Retinal pigment epithelial cell (primary cell): ENCODE results near the gene OR51V1.

Experiments used
- DNase-seq: peaks from one replicate; pipeline ENCODE4 v3.0.0-alpha.2; 2010; ENCODE audit warnings: low read depth
- H3K4me3 ChIP-seq: 2 replicates; pipeline ENCODE4 v1.5.1; 2011; ENCODE audit warnings: mild to moderate bottlenecking, low read length, control low read depth, moderate library complexity
- TF ChIP-seq, protein P1 (sequence below): conservative IDR thresholded peaks from 2 replicates; pipeline ENCODE4 v1.5.1; 2011; ENCODE audit warnings: low read depth, low read length, control low read depth, inconsistent platforms

OR51V1 gene

DNA sequence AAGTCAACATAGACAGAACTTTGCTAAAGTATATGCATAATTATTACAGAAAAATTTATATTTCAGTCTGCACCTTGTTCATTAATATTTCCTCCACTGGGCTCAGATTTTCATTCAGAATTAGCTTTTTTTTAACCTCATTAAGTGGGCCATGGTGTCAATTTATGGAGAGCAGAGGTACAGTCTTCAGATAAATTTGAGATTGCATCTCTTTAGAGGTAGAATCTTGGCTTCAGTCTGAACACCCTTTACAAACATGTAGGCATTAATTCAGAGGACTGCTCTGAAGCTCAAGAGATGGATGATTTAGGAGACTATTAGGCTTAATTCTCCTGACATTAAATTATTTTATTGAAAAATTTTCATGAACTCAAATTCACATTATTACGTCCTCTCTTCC is 29.8 kb upstream of the OR51V1 start:
- TF ChIP-seq, protein P1, sequence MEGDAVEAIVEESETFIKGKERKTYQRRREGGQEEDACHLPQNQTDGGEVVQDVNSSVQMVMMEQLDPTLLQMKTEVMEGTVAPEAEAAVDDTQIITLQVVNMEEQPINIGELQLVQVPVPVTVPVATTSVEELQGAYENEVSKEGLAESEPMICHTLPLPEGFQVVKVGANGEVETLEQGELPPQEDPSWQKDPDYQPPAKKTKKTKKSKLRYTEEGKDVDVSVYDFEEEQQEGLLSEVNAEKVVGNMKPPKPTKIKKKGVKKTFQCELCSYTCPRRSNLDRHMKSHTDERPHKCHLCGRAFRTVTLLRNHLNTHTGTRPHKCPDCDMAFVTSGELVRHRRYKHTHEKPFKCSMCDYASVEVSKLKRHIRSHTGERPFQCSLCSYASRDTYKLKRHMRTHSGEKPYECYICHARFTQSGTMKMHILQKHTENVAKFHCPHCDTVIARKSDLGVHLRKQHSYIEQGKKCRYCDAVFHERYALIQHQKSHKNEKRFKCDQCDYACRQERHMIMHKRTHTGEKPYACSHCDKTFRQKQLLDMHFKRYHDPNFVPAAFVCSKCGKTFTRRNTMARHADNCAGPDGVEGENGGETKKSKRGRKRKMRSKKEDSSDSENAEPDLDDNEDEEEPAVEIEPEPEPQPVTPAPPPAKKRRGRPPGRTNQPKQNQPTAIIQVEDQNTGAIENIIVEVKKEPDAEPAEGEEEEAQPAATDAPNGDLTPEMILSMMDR, result no peak
- DNase-seq, result no peak
- no peak overlapping the region for H3K4me3 ChIP-seq

DNA sequence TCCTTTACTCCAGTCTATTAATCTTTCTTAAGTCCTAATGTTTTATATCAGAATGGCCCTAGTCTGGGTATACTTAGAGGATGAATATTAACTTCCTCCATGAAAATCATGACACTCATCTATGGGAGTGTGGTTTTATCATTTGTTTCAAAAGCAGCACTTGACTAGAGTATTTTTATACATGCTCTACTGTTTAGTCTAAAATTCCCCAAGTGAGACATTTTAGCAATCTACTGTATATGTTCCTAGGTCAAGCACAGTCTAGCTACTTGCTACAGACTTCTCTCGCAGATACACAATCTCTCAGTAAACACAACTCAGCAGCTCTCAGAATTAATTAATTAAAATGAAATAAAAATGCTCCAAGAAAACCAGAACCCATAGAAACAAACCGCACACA is 29.3 kb upstream of the OR51V1 start:
- no peak overlapping the region for H3K4me3 ChIP-seq
- DNase-seq, result no peak
- TF ChIP-seq, protein P1, result no peak

- TF ChIP-seq, protein P1, result no peak
- no peak overlapping the region for H3K4me3 ChIP-seq
- no peak for DNase-seq
These were observed 28.9 kb upstream of the OR51V1 start for GRCh38 chr11:5229356-5229755.

DNA sequence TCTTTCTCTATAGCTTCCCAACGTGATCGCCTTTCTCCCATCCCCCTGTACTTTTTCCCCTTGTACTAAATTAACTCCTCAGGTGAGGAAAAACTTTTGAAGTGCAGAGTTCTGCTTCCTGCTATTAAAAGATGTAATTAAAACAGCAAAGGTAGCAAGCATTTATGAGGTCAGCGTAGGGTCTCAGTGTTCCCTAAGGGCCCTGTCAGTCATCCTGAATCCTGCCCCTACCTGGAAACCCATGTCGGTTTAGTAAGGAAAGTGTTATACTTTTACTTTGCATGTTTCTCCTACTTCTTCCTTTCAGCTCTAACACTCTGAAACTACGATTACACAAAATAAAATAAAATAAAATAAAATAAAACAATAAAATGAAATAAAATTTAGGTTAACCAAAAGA is 27.6 kb upstream of the OR51V1 start:
- no peak overlapping the region for H3K4me3 ChIP-seq
- DNase-seq, result no peak
- TF ChIP-seq, protein P1, result no peak

DNA sequence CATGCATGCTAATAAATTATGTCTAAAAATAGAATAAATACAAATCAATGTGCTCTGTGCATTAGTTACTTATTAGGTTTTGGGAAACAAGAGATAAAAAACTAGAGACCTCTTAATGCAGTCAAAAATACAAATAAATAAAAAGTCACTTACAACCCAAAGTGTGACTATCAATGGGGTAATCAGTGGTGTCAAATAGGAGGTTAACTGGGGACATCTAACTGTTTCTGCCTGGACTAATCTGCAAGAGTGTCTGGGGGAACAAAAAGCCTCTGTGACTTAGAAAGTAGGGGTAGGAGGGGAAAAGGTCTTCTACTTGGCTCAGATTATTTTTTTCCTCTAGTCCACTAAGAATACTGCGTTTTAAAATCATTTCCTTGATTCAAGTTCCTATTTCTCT is 27.2 kb upstream of the OR51V1 start:
- DNase-seq, result no peak
- no peak overlapping the region for H3K4me3 ChIP-seq
- TF ChIP-seq, protein P1, result no peak

DNA sequence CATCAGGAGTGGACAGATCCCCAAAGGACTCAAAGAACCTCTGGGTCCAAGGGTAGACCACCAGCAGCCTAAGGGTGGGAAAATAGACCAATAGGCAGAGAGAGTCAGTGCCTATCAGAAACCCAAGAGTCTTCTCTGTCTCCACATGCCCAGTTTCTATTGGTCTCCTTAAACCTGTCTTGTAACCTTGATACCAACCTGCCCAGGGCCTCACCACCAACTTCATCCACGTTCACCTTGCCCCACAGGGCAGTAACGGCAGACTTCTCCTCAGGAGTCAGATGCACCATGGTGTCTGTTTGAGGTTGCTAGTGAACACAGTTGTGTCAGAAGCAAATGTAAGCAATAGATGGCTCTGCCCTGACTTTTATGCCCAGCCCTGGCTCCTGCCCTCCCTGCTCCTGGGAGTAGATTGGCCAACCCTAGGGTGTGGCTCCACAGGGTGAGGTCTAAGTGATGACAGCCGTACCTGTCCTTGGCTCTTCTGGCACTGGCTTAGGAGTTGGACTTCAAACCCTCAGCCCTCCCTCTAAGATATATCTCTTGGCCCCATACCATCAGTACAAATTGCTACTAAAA is 26.3 kb upstream of the OR51V1 start, which contains the start of gene HBB:
HBB (minus strand) TSS at position 340 of the 579 bp plus-strand sequence; CDS start at position 290, 50 bp downstream.
- TF ChIP-seq, protein P1, result no peak
- no peak for DNase-seq
- no peak within 1 kb of the TSS for H3K4me3 ChIP-seq

DNA sequence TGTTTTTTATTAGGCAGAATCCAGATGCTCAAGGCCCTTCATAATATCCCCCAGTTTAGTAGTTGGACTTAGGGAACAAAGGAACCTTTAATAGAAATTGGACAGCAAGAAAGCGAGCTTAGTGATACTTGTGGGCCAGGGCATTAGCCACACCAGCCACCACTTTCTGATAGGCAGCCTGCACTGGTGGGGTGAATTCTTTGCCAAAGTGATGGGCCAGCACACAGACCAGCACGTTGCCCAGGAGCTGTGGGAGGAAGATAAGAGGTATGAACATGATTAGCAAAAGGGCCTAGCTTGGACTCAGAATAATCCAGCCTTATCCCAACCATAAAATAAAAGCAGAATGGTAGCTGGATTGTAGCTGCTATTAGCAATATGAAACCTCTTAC is 25.0 kb upstream of the OR51V1 start:
- no peak for DNase-seq
- no peak overlapping the region for H3K4me3 ChIP-seq
- TF ChIP-seq, protein P1, result no peak
